Measurements from ENCODE around the gene ZBTB1. TPM values are rescaled to one million over a fixed set of nuclear protein-coding genes. Genes with fewer than 3 reads are reported as not detected.

Gene ZBTB1, protein sequence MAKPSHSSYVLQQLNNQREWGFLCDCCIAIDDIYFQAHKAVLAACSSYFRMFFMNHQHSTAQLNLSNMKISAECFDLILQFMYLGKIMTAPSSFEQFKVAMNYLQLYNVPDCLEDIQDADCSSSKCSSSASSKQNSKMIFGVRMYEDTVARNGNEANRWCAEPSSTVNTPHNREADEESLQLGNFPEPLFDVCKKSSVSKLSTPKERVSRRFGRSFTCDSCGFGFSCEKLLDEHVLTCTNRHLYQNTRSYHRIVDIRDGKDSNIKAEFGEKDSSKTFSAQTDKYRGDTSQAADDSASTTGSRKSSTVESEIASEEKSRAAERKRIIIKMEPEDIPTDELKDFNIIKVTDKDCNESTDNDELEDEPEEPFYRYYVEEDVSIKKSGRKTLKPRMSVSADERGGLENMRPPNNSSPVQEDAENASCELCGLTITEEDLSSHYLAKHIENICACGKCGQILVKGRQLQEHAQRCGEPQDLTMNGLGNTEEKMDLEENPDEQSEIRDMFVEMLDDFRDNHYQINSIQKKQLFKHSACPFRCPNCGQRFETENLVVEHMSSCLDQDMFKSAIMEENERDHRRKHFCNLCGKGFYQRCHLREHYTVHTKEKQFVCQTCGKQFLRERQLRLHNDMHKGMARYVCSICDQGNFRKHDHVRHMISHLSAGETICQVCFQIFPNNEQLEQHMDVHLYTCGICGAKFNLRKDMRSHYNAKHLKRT
- 66.8 and 70.3 TPM in 2 replicates for total RNA-seq

DNA sequence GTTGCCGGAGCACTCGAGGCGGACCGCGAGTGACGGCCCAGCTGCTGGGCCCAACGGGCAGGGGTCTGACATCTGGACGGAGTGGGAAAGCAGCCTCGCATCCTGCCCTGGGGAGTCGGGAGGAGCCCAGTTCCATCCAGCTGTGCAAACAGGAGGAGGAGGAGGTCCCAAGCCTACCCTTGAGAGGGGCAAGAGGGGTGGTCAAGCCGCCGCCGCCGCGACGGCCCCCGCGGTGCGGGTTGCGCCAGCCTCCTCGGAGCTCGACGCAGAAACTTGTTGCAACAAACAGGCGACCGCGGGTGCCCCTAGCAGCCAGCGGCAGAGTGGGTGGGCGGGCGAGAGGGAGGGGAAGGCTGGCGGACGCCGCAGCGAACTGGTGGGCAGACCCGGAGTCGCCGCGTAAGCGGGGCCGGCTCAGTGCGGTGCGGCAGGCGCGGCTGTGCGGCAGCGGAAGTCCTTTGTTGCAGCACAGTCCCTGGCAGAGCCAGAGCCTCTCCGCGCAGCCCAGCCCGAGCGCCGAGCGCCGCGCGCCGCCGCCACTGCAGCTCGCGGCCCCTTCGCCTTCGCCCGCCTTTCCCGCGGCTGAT is at the start of gene ZBTB1:
Gene ZBTB1 (plus strand): TSS at position 461 of the 587 bp plus-strand sequence. CDS start 16,735 bp downstream, outside the sequence.

DNA sequence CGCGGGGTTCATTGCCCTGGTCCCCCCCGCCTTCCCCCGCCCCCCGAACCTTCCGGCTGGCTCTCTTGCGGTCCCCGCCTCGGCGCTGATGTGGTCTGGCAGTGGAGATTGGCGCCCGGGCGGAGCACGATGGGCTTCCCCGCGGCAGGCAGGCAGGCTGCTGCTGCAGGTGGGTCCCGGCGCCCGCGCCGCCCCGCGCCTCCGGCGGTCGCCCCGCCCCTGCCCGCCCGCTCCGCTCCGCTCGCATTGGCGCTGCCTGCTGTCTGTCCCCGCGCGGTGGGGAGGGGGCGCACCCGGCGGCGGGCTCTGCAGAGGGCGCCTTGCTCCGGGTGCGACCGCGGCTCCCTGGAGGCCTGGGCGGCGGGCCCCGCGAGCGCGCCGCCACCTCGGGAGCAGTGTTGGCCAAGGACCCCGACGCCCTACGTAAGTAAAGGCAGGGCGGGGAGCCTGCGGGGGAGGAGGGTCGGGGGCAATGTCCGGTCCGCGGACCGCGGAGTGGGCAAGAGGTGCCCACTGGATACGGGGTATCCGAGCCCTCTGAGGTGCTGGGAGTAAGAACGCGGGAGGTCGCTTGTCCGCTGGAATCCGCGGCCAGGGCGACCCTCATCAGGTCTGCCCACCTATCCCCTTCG is 39.3 kb upstream of the ZBTB1 start, which contains the start of gene AKAP5:
Gene AKAP5 (plus strand): TSS at position 309 of the 632 bp plus-strand sequence. CDS start 2,896 bp downstream, outside the sequence.

GRCh38 chr14:64503434-64504309 is 898 bp upstream of the ZBTB1 start, which contains the start of gene ZBTB25:
ZBTB25 (minus strand) TSS chr14:64503838; CDS start chr14:64490533, 13,305 bp downstream.

GRCh38 chr14:64540208-64541202 is 35.9 kb downstream of the ZBTB1 start, which contains the start of gene HSPA2:
HSPA2 (plus strand) TSS chr14:64540741; CDS start chr14:64540850, 109 bp downstream.

GRCh38 chr14:64549791-64550620 is 45.4 kb downstream of the ZBTB1 start, which contains the start of gene PPP1R36:
PPP1R36 (plus strand) TSS chr14:64549961; CDS start chr14:64549998, 37 bp downstream.

Other genes starting within 250 kb of the ZBTB1 start
- under 0.01 and 0.09 TPM in 2 replicates for gene ESR2, start 210.4 kb upstream of the ZBTB1 start, total RNA-seq
- 38.0 and 99.1 TPM in 2 replicates for gene MTHFD1, start 116.4 kb upstream of the ZBTB1 start, total RNA-seq
- 3.6 and 10.7 TPM in 2 replicates for gene AKAP5, start 39.3 kb upstream of the ZBTB1 start, total RNA-seq
- 5.6 and 7.5 TPM in 2 replicates for gene ZBTB25, start 932 bp upstream of the ZBTB1 start, total RNA-seq
- gene HSPA2, start 36.0 kb downstream of the ZBTB1 start, total RNA-seq = 15.3 and 33.0 TPM in 2 replicates
- gene PPP1R36, start 45.2 kb downstream of the ZBTB1 start, total RNA-seq = 1.0 and 1.8 TPM in 2 replicates
- 0.59 and 5.3 TPM in 2 replicates for gene PLEKHG3, start 199.7 kb downstream of the ZBTB1 start, total RNA-seq

Measured in smooth muscle cell of the umbilical artery (primary cell).